HL-60 (cell line): ENCODE measurements around the gene JAKMIP1.
"Not testable (repeated sequence)": the region's sequence is repeated elsewhere in the genome, so short reads cannot be mapped to it uniquely, and the experiment has no call there.

Experiments
- DNase-seq, 2 experiments: peaks; one replicate each; pipeline ENCODE4 v3.0.0-alpha.2; 2010 to 2020; ENCODE audit warnings: low read depth in 1 of 2, low spot score in 1 of 2
- H3K27ac ChIP-seq: fragments of 250-450 bp; sonication (Bioruptor Pico); replicated peaks from 2 replicates; pipeline ENCODE4 v1.5.1; 2020; ENCODE audit warnings: mild to moderate bottlenecking, moderate library complexity
- H3K27me3 ChIP-seq: fragments of 250-450 bp; sonication (Bioruptor Pico); 2 replicates; pipeline ENCODE4 v1.5.1; 2021; ENCODE audit warnings: mild to moderate bottlenecking, moderate library complexity; ENCODE audit not compliant: insufficient read depth, poor library complexity, severe bottlenecking
- H3K4me3 ChIP-seq: replicated peaks from 2 replicates; pipeline ENCODE4 v1.5.1; 2011; ENCODE audit warnings: mild to moderate bottlenecking, control low read depth, low read length; ENCODE audit not compliant: insufficient read depth
- CTCF ChIP-seq: IDR thresholded peaks from one replicate; pipeline ENCODE4 v1.5.1; 2011; ENCODE audit warnings: low read length, control low read depth, inconsistent platforms; ENCODE audit not compliant: insufficient read depth
- GABPA ChIP-seq: IDR thresholded peaks from 2 replicates; pipeline ENCODE4 v1.6.1; 2012; ENCODE audit warnings: low read depth
- POLR2AphosphoS5 ChIP-seq: IDR thresholded peaks from 2 replicates; pipeline ENCODE4 v1.6.1; 2012; ENCODE audit warnings: low read depth
- REST ChIP-seq: IDR thresholded peaks from 2 replicates; pipeline ENCODE4 v1.6.1; 2012; ENCODE audit warnings: low read depth; ENCODE audit not compliant: insufficient replicate concordance
- SPI1 ChIP-seq: IDR thresholded peaks from 2 replicates; pipeline ENCODE4 v1.6.1; 2012; ENCODE audit warnings: low read depth, mild to moderate bottlenecking, borderline replicate concordance

Gene JAKMIP1

GRCh38 chr4:6216588-6216987, 16.2 kb upstream of the JAKMIP1 start:
- TF ChIP-seq CTCF (no peak), SPI1 (no peak), GABPA (no peak), POLR2AphosphoS5 (no peak), REST (no peak)
- H3K27me3 ChIP-seq, result no peaks in the 10 kb centered on the region
- H3K27ac ChIP-seq, result no peak overlapping the region
- H3K4me3 ChIP-seq, result no peak overlapping the region
- no peak for DNase-seq

- no peak overlapping the region for H3K27ac ChIP-seq
- H3K4me3 ChIP-seq, result no peak overlapping the region
- no peaks in the 10 kb centered on the region for H3K27me3 ChIP-seq
- TF ChIP-seq GABPA (no peak), SPI1 (no peak), REST (no peak), POLR2AphosphoS5 (no peak), CTCF (no peak)
- no peak for DNase-seq
Measured at GRCh38 chr4:6209921-6210320, 9.6 kb upstream of the JAKMIP1 start.

- not testable (repeated sequence) for H3K27me3 ChIP-seq, H3K4me3 ChIP-seq, DNase-seq, H3K27ac ChIP-seq
Measured at GRCh38 chr4:6209291-6209690, 8.9 kb upstream of the JAKMIP1 start.

- DNase-seq, result no peak
- no peaks in the 10 kb centered on the region for H3K27me3 ChIP-seq
- no peak overlapping the region for H3K27ac ChIP-seq
- H3K4me3 ChIP-seq, result no peak overlapping the region
- TF ChIP-seq POLR2AphosphoS5 (no peak), GABPA (no peak), CTCF (no peak), SPI1 (no peak), REST (no peak)
Measured at GRCh38 chr4:6208416-6208815, 8.1 kb upstream of the JAKMIP1 start.
